ENCODE results near the gene MEAK7.

Gene MEAK7

DNA sequence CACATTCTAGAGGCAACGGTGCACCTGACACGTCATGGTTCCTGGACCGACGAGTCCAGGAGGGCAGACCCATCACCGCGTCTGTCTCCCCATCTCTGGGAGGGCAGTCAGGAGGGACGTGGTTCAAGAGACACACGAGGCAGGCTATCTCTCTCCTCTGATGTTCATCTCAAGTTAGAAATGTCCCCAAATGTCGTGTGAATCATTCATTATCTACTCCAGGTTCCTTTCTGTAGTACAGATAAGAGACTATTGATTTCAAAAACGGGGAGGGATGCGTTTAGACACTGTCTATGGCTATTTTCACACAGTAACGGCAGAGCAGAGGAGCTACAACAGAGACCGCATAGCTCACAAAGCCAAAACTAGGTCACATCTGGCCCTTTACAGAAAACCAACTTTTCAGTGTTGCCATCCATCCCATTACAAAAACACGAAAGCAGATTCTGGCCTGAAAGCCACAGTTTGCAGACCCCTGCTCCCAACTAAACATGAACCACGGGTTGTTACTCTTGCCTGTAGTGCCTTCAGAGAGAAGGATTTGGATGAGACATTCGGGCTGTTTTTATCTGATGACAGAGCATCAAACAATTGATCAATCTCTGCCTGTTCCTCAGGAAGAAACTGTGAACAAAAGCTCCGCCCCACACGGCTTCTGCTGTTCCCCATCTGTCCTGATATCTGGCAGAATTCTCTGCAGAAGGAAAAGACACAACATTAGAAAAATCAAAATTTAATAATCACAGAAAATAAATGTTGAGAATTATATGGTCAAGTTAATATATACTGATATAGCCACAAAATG lies 6.8 kb downstream of the MEAK7 start:
- H3K4me3 ChIP-seq (ENCODE audit: low read length): no peak overlapping the region
- TF ChIP-seq, protein P1, sequence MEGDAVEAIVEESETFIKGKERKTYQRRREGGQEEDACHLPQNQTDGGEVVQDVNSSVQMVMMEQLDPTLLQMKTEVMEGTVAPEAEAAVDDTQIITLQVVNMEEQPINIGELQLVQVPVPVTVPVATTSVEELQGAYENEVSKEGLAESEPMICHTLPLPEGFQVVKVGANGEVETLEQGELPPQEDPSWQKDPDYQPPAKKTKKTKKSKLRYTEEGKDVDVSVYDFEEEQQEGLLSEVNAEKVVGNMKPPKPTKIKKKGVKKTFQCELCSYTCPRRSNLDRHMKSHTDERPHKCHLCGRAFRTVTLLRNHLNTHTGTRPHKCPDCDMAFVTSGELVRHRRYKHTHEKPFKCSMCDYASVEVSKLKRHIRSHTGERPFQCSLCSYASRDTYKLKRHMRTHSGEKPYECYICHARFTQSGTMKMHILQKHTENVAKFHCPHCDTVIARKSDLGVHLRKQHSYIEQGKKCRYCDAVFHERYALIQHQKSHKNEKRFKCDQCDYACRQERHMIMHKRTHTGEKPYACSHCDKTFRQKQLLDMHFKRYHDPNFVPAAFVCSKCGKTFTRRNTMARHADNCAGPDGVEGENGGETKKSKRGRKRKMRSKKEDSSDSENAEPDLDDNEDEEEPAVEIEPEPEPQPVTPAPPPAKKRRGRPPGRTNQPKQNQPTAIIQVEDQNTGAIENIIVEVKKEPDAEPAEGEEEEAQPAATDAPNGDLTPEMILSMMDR (IDR thresholded peaks at IDR 0.05; ENCODE audit: low read depth, low read length, poor library complexity, severe bottlenecking): no peak
- no peak for TF ChIP-seq EZH2phosphoT487 (IDR thresholded peaks at IDR 0.05; ENCODE audit: borderline replicate concordance, low read length)

DNA sequence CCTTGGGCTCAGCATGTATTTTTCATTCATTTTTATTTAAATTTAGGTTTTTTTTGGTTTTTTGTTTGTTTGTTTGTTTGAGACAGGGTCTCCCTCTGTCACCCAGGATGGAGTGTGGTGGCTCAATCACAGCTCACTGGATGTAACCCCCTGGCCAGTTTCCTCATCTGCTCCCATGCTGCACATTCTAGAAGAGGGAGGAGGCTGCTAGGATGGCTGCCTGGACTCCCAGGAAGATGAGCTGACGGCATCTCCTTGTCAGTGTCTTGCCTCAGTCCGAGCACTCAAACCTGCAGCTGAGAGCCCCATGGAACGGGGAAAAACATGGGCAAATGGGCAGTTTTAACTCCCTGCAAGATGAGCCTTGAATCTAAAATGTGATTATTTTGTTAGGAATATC lies 7.5 kb downstream of the MEAK7 start:
- Histone ChIP-seq H3K4me1 (ENCODE audit: control insufficient read depth, low read length) (no peaks in the 10 kb centered on the region), H3K9me2 (replicated peaks; ENCODE audit: control insufficient read depth, low read length) (no peaks in the 10 kb centered on the region), H4K20me1 (ENCODE audit: control insufficient read depth, insufficient read depth, low read depth, low read length) (no peaks in the 10 kb centered on the region), H3K9me3 (ENCODE audit: control insufficient read depth, insufficient read depth, low read length) (peaks cover 5% of the 10 kb centered on the region; the same call in 1 of the 2 replicates), H3K79me2 (ENCODE audit: control insufficient read depth, low read length) (no peaks in the 10 kb centered on the region), H3K36me3 (ENCODE audit: control insufficient read depth, low read length) (peaks cover 19% of the 10 kb centered on the region), H3F3A (ENCODE audit: control insufficient read depth, insufficient read depth) (no peaks in the 10 kb centered on the region), H3K4me3 (ENCODE audit: low read length) (no peak overlapping the region), H3K27me3 (ENCODE audit: control insufficient read depth, low read length) (no peaks in the 10 kb centered on the region), H3K4me2 (ENCODE audit: low read length) (no peak overlapping the region), H3K27ac (ENCODE audit: low read depth, low read length) (no peak overlapping the region)
- no peak for TF ChIP-seq EZH2phosphoT487 (IDR thresholded peaks at IDR 0.05; ENCODE audit: borderline replicate concordance, low read length)
- TF ChIP-seq, protein P1 (IDR thresholded peaks at IDR 0.05; ENCODE audit: low read depth, low read length, poor library complexity, severe bottlenecking): no peak

More for the DNA sequence above, 6.8 kb downstream of the MEAK7 start:
- Histone ChIP-seq H3K79me2 (ENCODE audit: control insufficient read depth, low read length) (no peaks in the 10 kb centered on the region), H3K9me3 (ENCODE audit: control insufficient read depth, insufficient read depth, low read length) (peaks cover 5% of the 10 kb centered on the region; the same call in 1 of the 2 replicates), H3F3A (ENCODE audit: control insufficient read depth, insufficient read depth) (no peaks in the 10 kb centered on the region), H4K20me1 (ENCODE audit: control insufficient read depth, insufficient read depth, low read depth, low read length) (no peaks in the 10 kb centered on the region), H3K27ac (ENCODE audit: low read depth, low read length) (no peak overlapping the region), H3K4me2 (ENCODE audit: low read length) (no peak overlapping the region), H3K4me1 (ENCODE audit: control insufficient read depth, low read length) (no peaks in the 10 kb centered on the region), H3K27me3 (ENCODE audit: control insufficient read depth, low read length) (no peaks in the 10 kb centered on the region), H3K36me3 (ENCODE audit: control insufficient read depth, low read length) (peaks cover 19% of the 10 kb centered on the region), H3K9me2 (replicated peaks; ENCODE audit: control insufficient read depth, low read length) (no peaks in the 10 kb centered on the region)

DNA sequence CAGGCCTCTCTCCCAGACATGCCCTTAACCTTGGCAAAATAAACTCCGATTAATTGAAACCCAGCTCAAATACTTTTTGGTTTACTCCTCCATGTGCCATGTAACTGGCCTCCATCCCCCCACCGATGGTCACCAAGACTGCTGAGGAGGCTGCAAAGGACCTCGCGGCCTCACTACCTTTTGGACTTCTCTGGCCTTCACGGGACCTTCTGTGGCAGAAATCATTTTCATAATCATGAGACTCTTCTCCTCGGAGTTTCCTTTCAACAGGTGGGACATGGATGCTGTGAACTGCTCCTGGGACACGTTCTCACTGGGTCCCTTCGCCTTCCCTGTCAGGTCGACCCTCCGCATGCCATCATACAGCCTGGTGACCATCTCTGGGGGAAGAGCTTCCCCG lies 9.0 kb downstream of the MEAK7 start:
- Histone ChIP-seq H3F3A (ENCODE audit: control insufficient read depth, insufficient read depth) (no peaks in the 10 kb centered on the region), H3K4me3 (ENCODE audit: low read length) (no peak overlapping the region), H3K4me1 (ENCODE audit: control insufficient read depth, low read length) (no peaks in the 10 kb centered on the region), H3K27me3 (ENCODE audit: control insufficient read depth, low read length) (no peaks in the 10 kb centered on the region), H3K27ac (ENCODE audit: low read depth, low read length) (no peak overlapping the region), H3K4me2 (ENCODE audit: low read length) (no peak overlapping the region), H3K79me2 (ENCODE audit: control insufficient read depth, low read length) (no peaks in the 10 kb centered on the region), H3K9me2 (replicated peaks; ENCODE audit: control insufficient read depth, low read length) (no peaks in the 10 kb centered on the region), H3K36me3 (ENCODE audit: control insufficient read depth, low read length) (peaks cover 19% of the 10 kb centered on the region), H4K20me1 (ENCODE audit: control insufficient read depth, insufficient read depth, low read depth, low read length) (no peaks in the 10 kb centered on the region), H3K9me3 (ENCODE audit: control insufficient read depth, insufficient read depth, low read length) (peaks cover 5% of the 10 kb centered on the region; the same call in 1 of the 2 replicates)
- TF ChIP-seq, protein P1 (IDR thresholded peaks at IDR 0.05; ENCODE audit: low read depth, low read length, poor library complexity, severe bottlenecking): no peak
- TF ChIP-seq EZH2phosphoT487 (IDR thresholded peaks at IDR 0.05; ENCODE audit: borderline replicate concordance, low read length): no peak

All from DOHH2 (cell line).